ENCODE data around the gene KCTD8. TPM values are rescaled to one million over a fixed set of nuclear protein-coding genes. Genes with fewer than 3 reads are reported as not detected.

The KCTD8 gene
- polyA plus RNA-seq, 3 donors: not detected

GRCh38 chr4:44313702-44314101 is 134.9 kb downstream of the KCTD8 start:
- H3K4me2 ChIP-seq (replicated peaks; ENCODE audit: extremely low read depth, low read length, poor library complexity, severe bottlenecking): no peak overlapping the region
- no peaks in the 10 kb centered on the region for H3K79me2 ChIP-seq (ENCODE audit: insufficient read depth, low read length)
- H3K4me3 ChIP-seq (replicated peaks in 1 of 3; ENCODE audit: low read depth in 2 of 3, low read length in 3 of 3): no peak overlapping the region
- 94% methylated on average over 1 of the region's 1 CpG for WGBS (ENCODE audit: insufficient coverage)
- no peaks in the 10 kb centered on the region for H3K4me1 ChIP-seq (ENCODE audit: control insufficient read depth in 1 of 2, insufficient read depth in 2 of 2, low read length in 2 of 2)
- Mint-ChIP-seq H3K27ac (no peak overlapping the region), H3K27me3 (ENCODE audit: low read depth in 3 of 3) (no peaks in the 10 kb centered on the region), H3K4me3 (no peak overlapping the region), H3K9me3 (peaks cover 0 to 2% (median 0%) of the 10 kb centered on the region in 7 donors), H3K36me3 (no peaks in the 10 kb centered on the region), H3K4me1 (no peaks in the 10 kb centered on the region)
- H3K27me3 ChIP-seq (ENCODE audit: control insufficient read depth in 2 of 2, insufficient read depth in 2 of 2, low read length in 2 of 2): no peaks in the 10 kb centered on the region
- no peak for TF ChIP-seq CTCF (IDR thresholded peaks at IDR 0.05)
- no peak for DNase-seq
- intact Hi-C loops (cut with micrococcal nuclease): no loop called here
- no peaks in the 10 kb centered on the region for H3K36me3 ChIP-seq (replicated peaks in 1 of 2; ENCODE audit: control insufficient read depth in 1 of 2, insufficient read depth in 2 of 2, low read length in 2 of 2)
- H4K20me1 ChIP-seq (ENCODE audit: insufficient read depth, low read length): no peaks in the 10 kb centered on the region
- no peaks in the 10 kb centered on the region for H3K9me3 ChIP-seq (replicated peaks in 1 of 2; ENCODE audit: control insufficient read depth in 1 of 2, insufficient read depth in 1 of 2, low read length in 2 of 2)
- no peak overlapping the region for H3K9ac ChIP-seq (ENCODE audit: insufficient read depth, low read length, poor library complexity, severe bottlenecking)
- H2AFZ ChIP-seq (ENCODE audit: insufficient read depth, low read depth, low read length, poor library complexity, severe bottlenecking): no peak overlapping the region
- no peak overlapping the region for H3K27ac ChIP-seq (ENCODE audit: low read depth in 1 of 2, low read length in 2 of 2)

- no peaks in the 10 kb centered on the region for H4K20me1 ChIP-seq (ENCODE audit: insufficient read depth, low read length)
- no CpG with 5 or more reads among the region's 1 CpG for WGBS (ENCODE audit: insufficient coverage)
- Mint-ChIP-seq H3K36me3 (no peaks in the 10 kb centered on the region), H3K27ac (no peak overlapping the region), H3K4me3 (no peak overlapping the region), H3K4me1 (no peaks in the 10 kb centered on the region), H3K27me3 (ENCODE audit: low read depth in 3 of 3) (peaks cover 0 to 2% (median 1%) of the 10 kb centered on the region in 3 donors), H3K9me3 (peaks cover 0 to 7% (median 0%) of the 10 kb centered on the region in 7 donors)
- intact Hi-C loops (cut with micrococcal nuclease): no loop called here
- no peak overlapping the region for H3K9ac ChIP-seq (ENCODE audit: insufficient read depth, low read length, poor library complexity, severe bottlenecking)
- H3K4me1 ChIP-seq (ENCODE audit: control insufficient read depth in 1 of 2, insufficient read depth in 2 of 2, low read length in 2 of 2): no peaks in the 10 kb centered on the region
- H2AFZ ChIP-seq (ENCODE audit: insufficient read depth, low read depth, low read length, poor library complexity, severe bottlenecking): no peak overlapping the region
- H3K4me3 ChIP-seq (replicated peaks in 1 of 3; ENCODE audit: low read depth in 2 of 3, low read length in 3 of 3): no peak overlapping the region
- H3K27ac ChIP-seq (ENCODE audit: low read depth in 1 of 2, low read length in 2 of 2): no peak overlapping the region
- H3K9me3 ChIP-seq (replicated peaks in 1 of 2; ENCODE audit: control insufficient read depth in 1 of 2, insufficient read depth in 1 of 2, low read length in 2 of 2): peaks cover 0 to 4% of the 10 kb centered on the region in 2 donors
- no peaks in the 10 kb centered on the region for H3K27me3 ChIP-seq (ENCODE audit: control insufficient read depth in 2 of 2, insufficient read depth in 2 of 2, low read length in 2 of 2)
- H3K79me2 ChIP-seq (ENCODE audit: insufficient read depth, low read length): no peaks in the 10 kb centered on the region
- H3K36me3 ChIP-seq (replicated peaks in 1 of 2; ENCODE audit: control insufficient read depth in 1 of 2, insufficient read depth in 2 of 2, low read length in 2 of 2): no peaks in the 10 kb centered on the region
- DNase-seq: no peak
- TF ChIP-seq CTCF (IDR thresholded peaks at IDR 0.05): no peak
- H3K4me2 ChIP-seq (replicated peaks; ENCODE audit: extremely low read depth, low read length, poor library complexity, severe bottlenecking): no peak overlapping the region
These were observed 161.1 kb downstream of the KCTD8 start for GRCh38 chr4:44287505-44287904.

All from CD14-positive monocyte (primary cell).